KMS-11 (cell line): Measurements from ENCODE around the gene KRT27.

Experiments
- H2AFZ ChIP-seq: fragments of 200-600 bp; sonication (generic); 2 replicates; pipeline ENCODE4 v1.6.1; 2016; ENCODE audit warnings: antibody characterized with exemption, mixed run types, low read depth
- H3K27ac ChIP-seq: fragments of 200-600 bp; sonication (generic); 2 replicates; pipeline ENCODE4 v1.6.1; 2016; ENCODE audit warnings: mild to moderate bottlenecking, mixed run types
- H3K27me3 ChIP-seq: fragments of 200-600 bp; sonication (generic); 2 replicates; pipeline ENCODE4 v1.6.1; 2017; ENCODE audit warnings: mild to moderate bottlenecking, low read depth, mixed run types, moderate library complexity; ENCODE audit not compliant: insufficient read depth
- H3K36me3 ChIP-seq: fragments of 200-600 bp; sonication (generic); 2 replicates; pipeline ENCODE4 v1.6.1; 2017; ENCODE audit warnings: mild to moderate bottlenecking, mixed run types; ENCODE audit not compliant: insufficient read depth
- H3K4me1 ChIP-seq: fragments of 200-600 bp; sonication (generic); 2 replicates; pipeline ENCODE4 v1.6.1; 2016; ENCODE audit warnings: mild to moderate bottlenecking, low read depth, mixed run types; ENCODE audit not compliant: poor library complexity, severe bottlenecking
- H3K4me2 ChIP-seq: fragments of 200-600 bp; sonication (generic); 2 replicates; pipeline ENCODE4 v1.7.0; 2016; ENCODE audit warnings: mild to moderate bottlenecking, mixed run types
- H3K4me3 ChIP-seq: fragments of 200-600 bp; sonication (generic); IDR thresholded peaks from 2 replicates; pipeline ENCODE4 v1.6.1; 2017; ENCODE audit warnings: low read depth, low read length, mixed read lengths; ENCODE audit not compliant: insufficient read depth
- H3K79me2 ChIP-seq: fragments of 200-600 bp; sonication (generic); 2 replicates; pipeline ENCODE4 v1.6.1; 2016; ENCODE audit warnings: low read depth, mixed run types; ENCODE audit not compliant: insufficient read depth
- H3K9ac ChIP-seq: fragments of 200-600 bp; sonication (generic); 2 replicates; pipeline ENCODE4 v1.6.1; 2016; ENCODE audit warnings: mild to moderate bottlenecking, mixed run types
- H4K20me1 ChIP-seq: fragments of 200-600 bp; sonication (generic); 2 replicates; pipeline ENCODE4 v1.6.1; 2016; ENCODE audit warnings: mild to moderate bottlenecking, mixed run types; ENCODE audit not compliant: insufficient read depth
- TF ChIP-seq, protein P1 (sequence below): fragments of 200-600 bp; sonication (generic); conservative IDR thresholded peaks from 2 replicates; pipeline ENCODE4 v1.6.1; 2017; ENCODE audit warnings: low read depth, mild to moderate bottlenecking, antibody characterized with exemption, low read length, moderate library complexity, mixed read lengths

KRT27 gene

DNA sequence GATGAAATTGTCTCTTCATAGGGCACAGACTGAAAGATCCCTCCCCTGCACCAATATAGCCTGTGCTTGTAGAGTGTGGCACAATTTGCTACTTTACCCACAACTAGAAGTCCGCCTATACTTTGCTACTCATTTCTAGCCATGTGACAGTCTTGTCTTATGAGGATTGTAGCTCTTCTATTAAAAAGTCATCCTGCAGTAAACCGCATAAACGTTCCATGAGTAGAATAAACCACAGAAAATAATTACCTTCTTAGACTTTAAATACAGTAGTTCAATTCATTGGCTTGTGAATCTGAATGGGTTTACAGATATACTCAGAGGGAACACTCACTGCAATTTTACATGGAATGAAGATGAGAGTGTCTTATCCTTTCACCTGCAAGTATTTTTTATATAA lies 4.4 kb downstream of the KRT27 start:
- no peaks in the 10 kb centered on the region for H3K36me3 ChIP-seq
- no peaks in the 10 kb centered on the region for H4K20me1 ChIP-seq
- no peak overlapping the region for H3K4me2 ChIP-seq
- H3K27ac ChIP-seq, result no peak overlapping the region
- no peaks in the 10 kb centered on the region for H3K79me2 ChIP-seq
- H3K4me3 ChIP-seq, result no peak overlapping the region
- H3K4me1 ChIP-seq, result no peaks in the 10 kb centered on the region
- no peak overlapping the region for H3K9ac ChIP-seq
- TF ChIP-seq, protein P1, sequence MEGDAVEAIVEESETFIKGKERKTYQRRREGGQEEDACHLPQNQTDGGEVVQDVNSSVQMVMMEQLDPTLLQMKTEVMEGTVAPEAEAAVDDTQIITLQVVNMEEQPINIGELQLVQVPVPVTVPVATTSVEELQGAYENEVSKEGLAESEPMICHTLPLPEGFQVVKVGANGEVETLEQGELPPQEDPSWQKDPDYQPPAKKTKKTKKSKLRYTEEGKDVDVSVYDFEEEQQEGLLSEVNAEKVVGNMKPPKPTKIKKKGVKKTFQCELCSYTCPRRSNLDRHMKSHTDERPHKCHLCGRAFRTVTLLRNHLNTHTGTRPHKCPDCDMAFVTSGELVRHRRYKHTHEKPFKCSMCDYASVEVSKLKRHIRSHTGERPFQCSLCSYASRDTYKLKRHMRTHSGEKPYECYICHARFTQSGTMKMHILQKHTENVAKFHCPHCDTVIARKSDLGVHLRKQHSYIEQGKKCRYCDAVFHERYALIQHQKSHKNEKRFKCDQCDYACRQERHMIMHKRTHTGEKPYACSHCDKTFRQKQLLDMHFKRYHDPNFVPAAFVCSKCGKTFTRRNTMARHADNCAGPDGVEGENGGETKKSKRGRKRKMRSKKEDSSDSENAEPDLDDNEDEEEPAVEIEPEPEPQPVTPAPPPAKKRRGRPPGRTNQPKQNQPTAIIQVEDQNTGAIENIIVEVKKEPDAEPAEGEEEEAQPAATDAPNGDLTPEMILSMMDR, result no peak
- H2AFZ ChIP-seq, result no peak overlapping the region
- no peaks in the 10 kb centered on the region for H3K27me3 ChIP-seq

DNA sequence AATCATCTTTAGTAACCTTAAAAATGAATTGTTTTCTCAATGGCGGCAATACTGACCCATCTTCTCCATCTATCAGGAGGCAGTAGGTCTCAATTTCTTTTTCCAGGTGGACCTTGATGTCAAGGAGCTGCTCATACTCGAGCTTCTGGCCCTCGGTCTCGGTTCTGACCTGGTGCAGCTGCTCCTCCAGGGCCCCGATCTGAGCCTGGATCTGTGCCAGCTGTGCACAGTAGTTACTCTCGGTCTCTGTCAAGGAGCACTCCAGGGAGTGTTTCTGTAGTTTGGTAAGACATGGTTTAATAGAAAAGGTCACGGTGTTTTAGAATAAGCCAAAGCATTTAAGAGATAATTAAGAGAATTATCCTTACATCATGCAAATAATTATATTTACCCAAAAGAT lies 4.9 kb downstream of the KRT27 start:
- Histone ChIP-seq H3K27ac (no peak overlapping the region), H3K4me1 (no peaks in the 10 kb centered on the region), H3K9ac (no peak overlapping the region), H2AFZ (no peak overlapping the region), H3K4me3 (no peak overlapping the region), H3K79me2 (no peaks in the 10 kb centered on the region), H4K20me1 (no peaks in the 10 kb centered on the region), H3K4me2 (no peak overlapping the region), H3K27me3 (no peaks in the 10 kb centered on the region), H3K36me3 (no peaks in the 10 kb centered on the region)
- TF ChIP-seq, protein P1, result no peak

DNA sequence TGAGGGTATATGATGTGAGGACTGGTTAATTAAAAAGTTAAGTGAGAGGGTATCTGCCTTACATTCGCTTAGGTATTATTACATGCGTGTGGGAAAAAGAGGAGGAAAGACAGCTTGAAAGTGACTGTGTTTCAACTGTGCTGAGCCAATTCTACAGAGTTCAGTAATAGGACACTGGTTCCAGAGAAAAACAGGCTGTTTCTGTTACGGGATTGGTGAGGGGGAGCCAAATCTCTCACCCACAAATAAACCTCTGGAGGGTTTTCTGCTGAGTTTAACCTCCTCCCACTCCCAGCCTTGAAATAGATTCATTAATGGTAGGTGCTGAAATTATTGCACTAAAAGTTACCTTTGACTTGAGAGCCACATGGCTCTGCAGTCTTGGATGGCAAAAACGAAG lies 6.4 kb downstream of the KRT27 start:
- H3K79me2 ChIP-seq, result no peaks in the 10 kb centered on the region
- H4K20me1 ChIP-seq, result no peaks in the 10 kb centered on the region
- TF ChIP-seq, protein P1, result no peak
- H3K27ac ChIP-seq, result no peak overlapping the region
- no peaks in the 10 kb centered on the region for H3K27me3 ChIP-seq
- no peak overlapping the region for H3K4me3 ChIP-seq
- H3K9ac ChIP-seq, result no peak overlapping the region
- no peaks in the 10 kb centered on the region for H3K36me3 ChIP-seq
- H3K4me1 ChIP-seq, result no peaks in the 10 kb centered on the region
- no peak overlapping the region for H2AFZ ChIP-seq
- H3K4me2 ChIP-seq, result no peak overlapping the region

DNA sequence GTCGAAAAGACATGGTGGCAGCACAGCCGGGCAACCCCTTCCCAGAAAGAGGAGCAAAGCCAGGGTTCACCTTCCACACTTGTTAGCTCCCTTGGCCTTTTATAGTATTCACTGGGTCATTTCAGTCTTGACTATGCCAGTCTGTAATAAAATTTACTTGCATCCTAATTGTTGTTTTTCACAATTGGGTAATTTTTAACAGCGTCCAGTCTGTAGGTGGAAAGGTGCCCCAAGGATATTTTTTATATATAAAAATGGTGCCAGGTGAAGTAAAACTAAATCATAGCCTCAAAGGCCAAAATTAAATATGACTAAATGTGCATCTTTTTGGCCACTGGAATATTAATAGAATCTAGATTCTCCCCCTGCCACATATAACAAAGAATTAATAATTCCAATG lies 10.2 kb downstream of the KRT27 start, which contains the start of gene KRT26:
Gene KRT26 (minus strand): TSS at position 101 of the 400 bp plus-strand sequence. CDS start 88 bp downstream, at position 13.
- H3K36me3 ChIP-seq, result no peaks in the 10 kb centered on the region
- TF ChIP-seq, protein P1, result no peak
- no peaks in the 10 kb centered on the region for H3K4me1 ChIP-seq
- H3K79me2 ChIP-seq, result no peaks in the 10 kb centered on the region
- H4K20me1 ChIP-seq, result no peaks in the 10 kb centered on the region
- H3K27ac ChIP-seq, result no peak within 1 kb of the TSS
- no peak within 1 kb of the TSS for H2AFZ ChIP-seq
- H3K27me3 ChIP-seq, result no peaks in the 10 kb centered on the region
- H3K9ac ChIP-seq, result no peak within 1 kb of the TSS
- H3K4me3 ChIP-seq, result no peak within 1 kb of the TSS
- H3K4me2 ChIP-seq, result no peak within 1 kb of the TSS
